Small intestine (tissue), 16 donors: ENCODE results near the gene PRRX1. TPM values are rescaled to one million over a fixed set of nuclear protein-coding genes. Genes with fewer than 3 reads are reported as not detected.
A peak's percentile ranks its signal among the peaks of the same experiment; 100 is the strongest.

Source experiments
- DNase-seq, 2 donors: peaks; one replicate each; pipeline versions ENCODE4 v3.0.0 to v3.0.0-alpha.2; 2013
- FAIRE-seq: peaks from 2 replicates; lab custom pipeline; 2012; peaks lifted over from hg19 to GRCh38; lab: Jason Lieb, UNC
- H3K27ac ChIP-seq, 3 donors: one replicate each; pipeline ENCODE4 v1.5.1; 2013; ENCODE audit warnings: low read length in 2 of 3, mild to moderate bottlenecking in 2 of 3, control low read depth in 1 of 3, inconsistent platforms in 1 of 3, low read depth in 1 of 3, moderate library complexity in 1 of 3
- H3K27me3 ChIP-seq, 3 donors: one replicate each; pipeline ENCODE4 v1.6.1; 2013; ENCODE audit warnings: low read length in 3 of 3, inconsistent platforms in 1 of 3; ENCODE audit not compliant: control insufficient read depth in 3 of 3, insufficient read depth in 3 of 3
- H3K36me3 ChIP-seq, 3 donors: one replicate each; pipeline ENCODE4 v1.6.1; 2013; ENCODE audit warnings: low read length in 3 of 3, inconsistent platforms in 1 of 3, low read depth in 1 of 3, mild to moderate bottlenecking in 1 of 3, moderate library complexity in 1 of 3; ENCODE audit not compliant: control insufficient read depth in 3 of 3, insufficient read depth in 2 of 3
- H3K4me1 ChIP-seq, 3 donors: one replicate each; pipeline ENCODE4 v1.6.1; 2013; ENCODE audit warnings: low read length in 2 of 3, inconsistent platforms in 1 of 3, low read depth in 1 of 3, mild to moderate bottlenecking in 1 of 3, moderate library complexity in 1 of 3; ENCODE audit not compliant: control insufficient read depth in 3 of 3, insufficient read depth in 2 of 3
- H3K4me3 ChIP-seq, 3 donors: one replicate each; pipeline ENCODE4 v1.5.1; 2013; ENCODE audit warnings: low read length in 3 of 3, control low read depth in 1 of 3, inconsistent platforms in 1 of 3, low read depth in 1 of 3, mild to moderate bottlenecking in 1 of 3, moderate library complexity in 1 of 3
- H3K9me3 ChIP-seq, 2 donors: one replicate each; pipeline ENCODE4 v1.6.1; 2013; ENCODE audit warnings: low read depth in 1 of 2, low read length in 1 of 2; ENCODE audit not compliant: control insufficient read depth in 2 of 2, insufficient read depth in 1 of 2
- WGBS, 3 donors: extraction: QIAGEN DNeasy Blood & Tissue Kit; methylation state at CpG; one replicate each; pipeline ENCODE4 v1.1.7; 2013; 5-methylcytosine and 5-hydroxymethylcytosine counted together
- long read RNA-seq, 10 donors: transcript quantifications; one replicate each; lab custom pipeline, GENCODE V29; 2026
- polyA plus RNA-seq, 4 donors: library from polyadenylated mRNA; stranded (reverse) in 3 of 4; unstranded in 1 of 4; fragments of 200-250 nt in 3 of 4; fragments of 120-200 nt in 1 of 4; gene quantifications; one replicate each; pipeline versions ENCODE4 v1.2.1 to v1.2.3, GENCODE V29; 2013
- donor health status: healthy with polysubstance abuse.
- donor health status: control.
- donor health status: control.
- donor health status: Bipolar disorder and iron deficiency.
- donor health status: healthy.

Gene PRRX1
- 1 to 10 TPM in 1 of 4 donors, under 1 TPM in 3; 0.22 to 1.7 (median 0.57) TPM for polyA plus RNA-seq
- long read RNA-seq, donor 1, result 0 reads
- long read RNA-seq, donor 2, result 0 reads
- long read RNA-seq, donor 3, partial matches to known transcripts, result 0 of 1 reads
- long read RNA-seq, donor 3, other reads (novel, unspliced or antisense), result 0 of 1 reads
- long read RNA-seq, donor 4, result 0 reads
- long read RNA-seq, donor 5, partial matches to known transcripts, result 0 of 1 reads
- long read RNA-seq, donor 5, other reads (novel, unspliced or antisense), result 0 of 1 reads
- long read RNA-seq, donor 6, partial matches to known transcripts, result 0 of 1 reads
- long read RNA-seq, donor 6, other reads (novel, unspliced or antisense), result 0 of 1 reads
- long read RNA-seq, donor 7, result 0 reads
- long read RNA-seq, donor 8, partial matches to known transcripts, result 0 of 3 reads
- long read RNA-seq, donor 8, other reads (novel, unspliced or antisense), result 0 of 3 reads
- long read RNA-seq, donor 9, result 0 reads
- long read RNA-seq, donor 10, full-length matches to known transcripts, result 4 of 4 reads
- long read RNA-seq, donor 10, partial matches to known transcripts, result 0 of 4 reads
- long read RNA-seq, donor 10, other reads (novel, unspliced or antisense), result 0 of 4 reads

- Histone ChIP-seq H3K36me3 (no peaks in the 10 kb centered on the region), H3K9me3 (peaks cover 0 to 4% of the 10 kb centered on the region in 2 donors), H3K27me3 (peaks cover 8 to 98% (median 62%) of the 10 kb centered on the region in 3 donors), H3K4me3 (peak within 1 kb of the TSS; percentile 0 to 34 (median 1)), H3K27ac (no peak within 1 kb of the TSS), H3K4me1 (peaks cover 0 to 14% (median 4%) of the 10 kb centered on the region in 3 donors)
- DNase-seq (peak in 1 of 2 donors; percentile 28), FAIRE-seq (no peak)
- WGBS, 3 donors, result 1 to 4% (median 2%) methylated on average over 45 to 56 of the region's 56 CpGs
These were observed at the start of gene PRRX1 for GRCh38 chr1:170664093-170664827. Gene PRRX1, plus strand, starts transcription at chr1:170664131. Its CDS starts 88 bp downstream, at chr1:170664219.

- Histone ChIP-seq H3K4me1 (no peaks in the 10 kb centered on the region), H3K9me3 (no peaks in the 10 kb centered on the region), H3K4me3 (no peak overlapping the region), H3K27ac (no peak overlapping the region), H3K36me3 (no peaks in the 10 kb centered on the region), H3K27me3 (no peaks in the 10 kb centered on the region)
- no peak for FAIRE-seq
- DNase-seq, result no peak
- WGBS, 3 donors, result 75 to 84% (median 81%) methylated on average over 7 of the region's 7 CpGs
These were observed 46.2 kb upstream of the PRRX1 start for GRCh38 chr1:170617591-170618330.

- Histone ChIP-seq H3K9me3 (no peaks in the 10 kb centered on the region), H3K4me3 (no peak overlapping the region), H3K4me1 (no peaks in the 10 kb centered on the region), H3K36me3 (no peaks in the 10 kb centered on the region), H3K27me3 (no peaks in the 10 kb centered on the region), H3K27ac (no peak overlapping the region)
- no peak for FAIRE-seq
- DNase-seq, result no peak
- 87 to 89% (median 88%) methylated on average over 2 of the region's 2 CpGs for WGBS, 3 donors
These were observed 45.5 kb upstream of the PRRX1 start for GRCh38 chr1:170618421-170618820.

GRCh38 chr1:170619241-170620028 is 44.5 kb upstream of the PRRX1 start:
- 59 to 62% (median 60%) methylated on average over 7 of the region's 7 CpGs for WGBS, 3 donors
- FAIRE-seq (no peak), DNase-seq (no peak)
- no peaks in the 10 kb centered on the region for H3K9me3 ChIP-seq
- H3K36me3 ChIP-seq, result no peaks in the 10 kb centered on the region
- H3K27ac ChIP-seq, result no peak overlapping the region
- no peak overlapping the region for H3K4me3 ChIP-seq
- no peaks in the 10 kb centered on the region for H3K4me1 ChIP-seq
- H3K27me3 ChIP-seq, result no peaks in the 10 kb centered on the region

GRCh38 chr1:170620164-170620563 is 43.8 kb upstream of the PRRX1 start:
- H3K9me3 ChIP-seq, result no peaks in the 10 kb centered on the region
- no peak for DNase-seq
- H3K4me3 ChIP-seq, result no peak overlapping the region
- H3K4me1 ChIP-seq, result no peaks in the 10 kb centered on the region
- no peak for FAIRE-seq
- H3K27me3 ChIP-seq, result no peaks in the 10 kb centered on the region
- H3K36me3 ChIP-seq, result no peaks in the 10 kb centered on the region
- H3K27ac ChIP-seq, result no peak overlapping the region

GRCh38 chr1:170623171-170623570 is 40.8 kb upstream of the PRRX1 start:
- 47 to 68% (median 53%) methylated on average over 2 of the region's 2 CpGs for WGBS, 3 donors
- no peaks in the 10 kb centered on the region for H3K27me3 ChIP-seq
- no peaks in the 10 kb centered on the region for H3K9me3 ChIP-seq
- H3K4me1 ChIP-seq, result no peaks in the 10 kb centered on the region
- FAIRE-seq (no peak), DNase-seq (no peak)
- no peak overlapping the region for H3K4me3 ChIP-seq
- no peaks in the 10 kb centered on the region for H3K36me3 ChIP-seq
- H3K27ac ChIP-seq, result no peak overlapping the region

GRCh38 chr1:170624146-170624545 is 39.8 kb upstream of the PRRX1 start:
- H3K4me1 ChIP-seq, result no peaks in the 10 kb centered on the region
- H3K4me3 ChIP-seq, result no peak overlapping the region
- H3K27ac ChIP-seq, result no peak overlapping the region
- H3K9me3 ChIP-seq, result no peaks in the 10 kb centered on the region
- H3K36me3 ChIP-seq, result no peaks in the 10 kb centered on the region
- FAIRE-seq (no peak), DNase-seq (no peak)
- no peaks in the 10 kb centered on the region for H3K27me3 ChIP-seq
- WGBS, 3 donors, result 48 to 76% (median 62%) methylated on average over 2 of the region's 2 CpGs
